Endothelial cell of umbilical vein (primary cell): ENCODE measurements around the gene RTL10. TPM values are rescaled to one million over a fixed set of nuclear protein-coding genes. Genes with fewer than 3 reads are reported as not detected.

Source experiments
- BruUV-seq: library from RNA; stranded (reverse); fragments of 400-500 nt; replicated peaks from 2 replicates; lab custom pipeline; 2021; lab: Mats Ljungman, UMichigan
- CTCF ChIA-PET: fragments of 300-600, 350-600 bp; sonication (Branson Sonifier 250); formaldehyde crosslinking; loops from one replicate; lab custom pipeline; 2021; ENCODE audit warnings: antibody characterized with exemption, inconsistent platforms; lab: Charles Lee
- POLR2A ChIA-PET: fragments of 300-600, 350-600 bp; sonication (Branson Sonifier 250); formaldehyde crosslinking; loops from one replicate; lab custom pipeline; 2021; ENCODE audit warnings: antibody characterized with exemption, inconsistent platforms; lab: Charles Lee
- DNase-seq: peaks from one replicate; pipeline ENCODE4 v3.0.0-alpha.2; 2011; ENCODE audit warnings: low read depth, low spot score
- FAIRE-seq: peaks from 2 replicates; lab custom pipeline; 2011; peaks lifted over from hg19 to GRCh38; lab: Jason Lieb, UNC
- H2AFZ ChIP-seq: 2 replicates; pipeline ENCODE4 v1.6.0; 2012; ENCODE audit warnings: low read depth, low read length, control low read depth, inconsistent platforms
- H3K27ac ChIP-seq: 2 replicates; pipeline ENCODE4 v1.5.1; 2011; ENCODE audit warnings: low read depth, mild to moderate bottlenecking, control low read depth, low read length, moderate library complexity; ENCODE audit not compliant: insufficient read depth
- H3K27me3 ChIP-seq, 2 experiments: 2 replicates each; pipeline versions ENCODE4 v1.6.0 to v1.6.1; 2011; ENCODE audit warnings: low read length in 2 of 2, mixed read lengths in 1 of 2; ENCODE audit not compliant: control insufficient read depth in 2 of 2, insufficient read depth in 2 of 2
- H3K36me3 ChIP-seq, 2 experiments: 2 replicates in 1 of 2; 3 replicates in 1 of 2; pipeline ENCODE4 v1.5.1; 2011; ENCODE audit warnings: low read length in 2 of 2, mild to moderate bottlenecking in 1 of 2, moderate library complexity in 1 of 2; ENCODE audit not compliant: control insufficient read depth in 2 of 2, insufficient read depth in 2 of 2; ENCODE audit errors: extremely low read depth in 1 of 2
- H3K4me1 ChIP-seq: 3 replicates; pipeline ENCODE4 v1.5.1; 2011; ENCODE audit warnings: mild to moderate bottlenecking, low read length; ENCODE audit not compliant: control insufficient read depth, insufficient read depth; ENCODE audit errors: extremely low read depth
- H3K4me2 ChIP-seq: 2 replicates; pipeline ENCODE4 v1.6.1; 2011; ENCODE audit warnings: low read length, control low read depth, mixed read lengths; ENCODE audit not compliant: insufficient read depth
- H3K4me3 ChIP-seq, 3 experiments: fragments of 200-600 bp in 1 of 3; sonication (generic), shearing (Covaris generic) in 1 of 3; replicated peaks in 1 of 3; 2 replicates each; pipeline ENCODE4 v1.5.1; 2011 to 2016; ENCODE audit warnings: control low read depth in 3 of 3, low read length in 3 of 3, mild to moderate bottlenecking in 2 of 3, inconsistent platforms in 1 of 3, low read depth in 1 of 3, moderate library complexity in 1 of 3; ENCODE audit not compliant: insufficient read depth in 1 of 3
- H3K79me2 ChIP-seq: 2 replicates; pipeline ENCODE4 v1.6.0; 2012; ENCODE audit warnings: low read length, inconsistent platforms; ENCODE audit not compliant: control insufficient read depth, insufficient read depth
- H3K9ac ChIP-seq: replicated peaks from 2 replicates; pipeline ENCODE3; 2011; ENCODE audit warnings: low read length, control low read depth; ENCODE audit not compliant: insufficient read depth; ENCODE audit errors: extremely low read depth
- H3K9me1 ChIP-seq: replicated peaks from 3 replicates; pipeline ENCODE4 v1.6.0; 2011; ENCODE audit warnings: mild to moderate bottlenecking, low read length; ENCODE audit not compliant: control insufficient read depth, insufficient read depth; ENCODE audit errors: extremely low read depth
- H3K9me3 ChIP-seq: replicated peaks from 2 replicates; pipeline ENCODE4 v1.5.1; 2012; ENCODE audit warnings: low read length, inconsistent platforms; ENCODE audit not compliant: control insufficient read depth, insufficient read depth
- H4K20me1 ChIP-seq: replicated peaks from 2 replicates; pipeline ENCODE3; 2011; ENCODE audit warnings: mild to moderate bottlenecking, low read length; ENCODE audit not compliant: control insufficient read depth, insufficient read depth; ENCODE audit errors: extremely low read depth
- CTCF ChIP-seq, 2 donors: IDR thresholded peaks; 1 replicate in 1 of 2; 2 replicates in 1 of 2; pipeline ENCODE4 v1.5.1; 2011; ENCODE audit warnings: low read length in 2 of 2, mild to moderate bottlenecking in 2 of 2, moderate library complexity in 2 of 2, control low read depth in 1 of 2, inconsistent platforms in 1 of 2, low read depth in 1 of 2; ENCODE audit not compliant: insufficient read depth in 1 of 2; ENCODE audit errors: extremely low read depth in 1 of 2
- EZH2 ChIP-seq: IDR thresholded peaks from 2 replicates; pipeline ENCODE4 v1.6.1; 2012; ENCODE audit warnings: borderline replicate concordance, low read depth, mild to moderate bottlenecking, moderate library complexity, low read length, inconsistent platforms; ENCODE audit not compliant: severe bottlenecking
- FOS ChIP-seq: IDR thresholded peaks from 2 replicates; pipeline ENCODE4 v1.6.1; 2011; ENCODE audit warnings: mild to moderate bottlenecking, low read length, moderate library complexity, borderline replicate concordance; ENCODE audit not compliant: insufficient read depth
- GATA2 ChIP-seq: IDR thresholded peaks from 2 replicates; pipeline ENCODE4 v1.7.0; 2011; ENCODE audit warnings: low read depth, mild to moderate bottlenecking, moderate library complexity, mixed read lengths, low read length; ENCODE audit not compliant: insufficient read length, insufficient read depth
- JUN ChIP-seq: IDR thresholded peaks from 2 replicates; pipeline ENCODE4 v1.6.1; 2011; ENCODE audit warnings: borderline replicate concordance, low read depth; ENCODE audit not compliant: insufficient read length, insufficient read depth
- MYC ChIP-seq: IDR thresholded peaks from one replicate; pipeline ENCODE4 v1.6.1; 2011; ENCODE audit warnings: mild to moderate bottlenecking, low read depth, low read length
- POLR2A ChIP-seq: IDR thresholded peaks from 2 replicates; pipeline ENCODE4 v1.6.1; 2012; ENCODE audit warnings: low read depth, mild to moderate bottlenecking, control low read depth, low read length
- POLR2AphosphoS5 ChIP-seq: IDR thresholded peaks from 2 replicates; pipeline ENCODE4 v1.6.1; 2012; ENCODE audit warnings: low read depth, mild to moderate bottlenecking, control low read depth, low read length, moderate library complexity; ENCODE audit not compliant: insufficient read depth
- dilution Hi-C: fragments of 300-500 bp; cut with MboI; formaldehyde crosslinking; loops from one replicate; pipeline ENCODE4 v1.15.0; 2019; ENCODE audit warnings: low sequenced_read_pairs; ENCODE audit not compliant: extremely low pct_ligation_motif_present
- intact Hi-C: fragments of 100-400 bp; cut with micrococcal nuclease; formaldehyde crosslinking; loops from one replicate; pipeline ENCODE4 v1.10.0; 2022
- polyA plus RNA-seq, 4 experiments: library from polyadenylated mRNA; depleted of rRNA in 3 of 4; stranded (reverse) in 3 of 4; unstranded in 1 of 4; fragments of >200 nt; gene quantifications; 2 replicates each; pipeline versions ENCODE4 v1.2.1 to v1.2.3, GENCODE V29; 2011 to 2012; ENCODE audit warnings: missing spikeins in 1 of 4
- total RNA-seq: library from RNA; stranded (reverse); gene quantifications from 2 replicates; pipeline ENCODE4 v1.2.3, GENCODE V29; 2021
- TF ChIP-seq, protein P1 (sequence below): IDR thresholded peaks from 2 replicates; pipeline ENCODE4 v1.6.1; 2011; ENCODE audit not compliant: insufficient read depth, insufficient read length

RTL10 gene
- total and polyA plus RNA-seq, 2 donors (not counting 3 experiments of a cell fraction or from before 2014, with no cell fraction given), result 31.9 to 40.8 TPM

GRCh38 chr22:19821523-19822300 lies 33.0 kb downstream of the RTL10 start:
- H3K4me1 ChIP-seq, result no peaks in the 10 kb centered on the region
- DNase-seq (no peak), FAIRE-seq (no peak)
- no peaks in the 10 kb centered on the region for H3K27me3 ChIP-seq
- BruUV-seq, result no TSS peak
- H3K4me2 ChIP-seq, result no peak overlapping the region
- no peaks in the 10 kb centered on the region for H3K79me2 ChIP-seq
- intact Hi-C loops (no loop called here), dilution Hi-C loops (no loop called here)
- H3K4me3 ChIP-seq, result no peak overlapping the region
- no peaks in the 10 kb centered on the region for H3K36me3 ChIP-seq
- H3K9ac ChIP-seq, result no peak overlapping the region
- no peak overlapping the region for H3K27ac ChIP-seq
- no peaks in the 10 kb centered on the region for H4K20me1 ChIP-seq
- no peaks in the 10 kb centered on the region for H3K9me1 ChIP-seq
- H3K9me3 ChIP-seq, result no peaks in the 10 kb centered on the region
- no peak overlapping the region for H2AFZ ChIP-seq
- ChIA-PET POLR2A (interaction anchor here (0.6 kb wide), 1 partner anchor 50 kb away, joined by 3 read pairs; no protein-coding TSS in a partner anchor), CTCF (interaction anchor here (0.7 to 2.5 kb wide), 4 partner anchors 11 to 88 kb away, joined by 3 to 9 read pairs (median 4); no protein-coding TSS in a partner anchor)
- TF ChIP-seq EZH2 (no peak), MYC (no peak), CTCF (IDR thresholded peaks at IDR 0.05; ENCODE audit: extremely low read depth in 1 of 2, insufficient read depth in 1 of 2, low read depth in 1 of 2, low read length in 2 of 2) (no peak), GATA2 (no peak), POLR2A (no peak), JUN (no peak), FOS (no peak), POLR2AphosphoS5 (no peak)
- TF ChIP-seq, protein P1, sequence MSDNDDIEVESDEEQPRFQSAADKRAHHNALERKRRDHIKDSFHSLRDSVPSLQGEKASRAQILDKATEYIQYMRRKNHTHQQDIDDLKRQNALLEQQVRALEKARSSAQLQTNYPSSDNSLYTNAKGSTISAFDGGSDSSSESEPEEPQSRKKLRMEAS, result no peak
